ENCODE measurements around the gene SUMF2.
"Not testable (repeated sequence)": the region's sequence is repeated elsewhere in the genome, so short reads cannot be mapped to it uniquely, and the experiment has no call there.

SUMF2 gene

GRCh38 chr7:56106108-56107073 lies 42.3 kb downstream of the SUMF2 start, which contains the start of gene CHCHD2:
Gene CHCHD2 (minus strand): TSS chr7:56106476. CDS start chr7:56106413, 63 bp downstream.
- no peak within 1 kb of the TSS for H3K9ac ChIP-seq (ENCODE audit: low read depth, low read length)
- H3K36me3 ChIP-seq (ENCODE audit: insufficient read depth, low read length), result no peaks in the 10 kb centered on the region
- H3K9me3 ChIP-seq (ENCODE audit: control insufficient read depth, insufficient read depth, low read length), result no peaks in the 10 kb centered on the region
- no peaks in the 10 kb centered on the region for H3K4me1 ChIP-seq (ENCODE audit: insufficient read depth, low read length)

- H3K36me3 ChIP-seq (ENCODE audit: insufficient read depth, low read length), result no peaks in the 10 kb centered on the region
- no peaks in the 10 kb centered on the region for H3K9me3 ChIP-seq (ENCODE audit: control insufficient read depth, insufficient read depth, low read length)
Observed at GRCh38 chr7:56107954-56108258, 43.8 kb downstream of the SUMF2 start.

GRCh38 chr7:56110611-56111010 lies 46.5 kb downstream of the SUMF2 start:
- H3K9ac ChIP-seq (ENCODE audit: low read depth, low read length), result no peak overlapping the region
- H3K9me3 ChIP-seq (ENCODE audit: control insufficient read depth, insufficient read depth, low read length), result no peaks in the 10 kb centered on the region
- H3K36me3 ChIP-seq (ENCODE audit: insufficient read depth, low read length), result no peaks in the 10 kb centered on the region
- no peaks in the 10 kb centered on the region for H3K4me1 ChIP-seq (ENCODE audit: insufficient read depth, low read length)

More at GRCh38 chr7:56107954-56108258, 43.8 kb downstream of the SUMF2 start:
- no peaks in the 10 kb centered on the region for H3K4me1 ChIP-seq (ENCODE audit: insufficient read depth, low read length)
- no peak overlapping the region for H3K9ac ChIP-seq (ENCODE audit: low read depth, low read length)

- H3K4me1 ChIP-seq (ENCODE audit: insufficient read depth, low read length); H3K9ac ChIP-seq (ENCODE audit: low read depth, low read length): not testable (repeated sequence)
Observed at GRCh38 chr7:56112244-56112643, 48.2 kb downstream of the SUMF2 start.

GRCh38 chr7:56115852-56116538 lies 51.9 kb downstream of the SUMF2 start, which contains the start of gene NUPR2:
Gene NUPR2 (minus strand): TSS chr7:56116417. CDS start chr7:56116314, 103 bp downstream.
- Histone ChIP-seq H3K36me3 (ENCODE audit: insufficient read depth, low read length) (no peaks in the 10 kb centered on the region), H3K9me3 (ENCODE audit: control insufficient read depth, insufficient read depth, low read length) (no peaks in the 10 kb centered on the region), H3K4me1 (ENCODE audit: insufficient read depth, low read length) (no peaks in the 10 kb centered on the region), H3K9ac (ENCODE audit: low read depth, low read length) (no peak within 1 kb of the TSS)

More at GRCh38 chr7:56112244-56112643, 48.2 kb downstream of the SUMF2 start:
- H3K36me3 ChIP-seq (ENCODE audit: insufficient read depth, low read length); H3K9me3 ChIP-seq (ENCODE audit: control insufficient read depth, insufficient read depth, low read length): not testable (repeated sequence)

- Histone ChIP-seq H3K9me3 (ENCODE audit: control insufficient read depth, insufficient read depth, low read length) (no peaks in the 10 kb centered on the region), H3K9ac (ENCODE audit: low read depth, low read length) (no peak overlapping the region), H3K4me1 (ENCODE audit: insufficient read depth, low read length) (no peaks in the 10 kb centered on the region), H3K36me3 (ENCODE audit: insufficient read depth, low read length) (no peaks in the 10 kb centered on the region)
Observed at GRCh38 chr7:56121440-56121839, 57.4 kb downstream of the SUMF2 start.

- H3K9ac ChIP-seq (ENCODE audit: low read depth, low read length), result no peak overlapping the region
- no peaks in the 10 kb centered on the region for H3K36me3 ChIP-seq (ENCODE audit: insufficient read depth, low read length)
- no peaks in the 10 kb centered on the region for H3K9me3 ChIP-seq (ENCODE audit: control insufficient read depth, insufficient read depth, low read length)
- H3K4me1 ChIP-seq (ENCODE audit: insufficient read depth, low read length), result no peaks in the 10 kb centered on the region
Observed at GRCh38 chr7:56124981-56125380, 60.9 kb downstream of the SUMF2 start.

- Histone ChIP-seq H3K9ac (ENCODE audit: low read depth, low read length) (no peak overlapping the region), H3K4me1 (ENCODE audit: insufficient read depth, low read length) (no peaks in the 10 kb centered on the region), H3K36me3 (ENCODE audit: insufficient read depth, low read length) (no peaks in the 10 kb centered on the region), H3K9me3 (ENCODE audit: control insufficient read depth, insufficient read depth, low read length) (no peaks in the 10 kb centered on the region)
Observed at GRCh38 chr7:56125831-56126230, 61.7 kb downstream of the SUMF2 start.

- H3K9me3 ChIP-seq (ENCODE audit: control insufficient read depth, insufficient read depth, low read length), result no peaks in the 10 kb centered on the region
- H3K36me3 ChIP-seq (ENCODE audit: insufficient read depth, low read length), result no peaks in the 10 kb centered on the region
- H3K9ac ChIP-seq (ENCODE audit: low read depth, low read length), result no peak overlapping the region
- no peaks in the 10 kb centered on the region for H3K4me1 ChIP-seq (ENCODE audit: insufficient read depth, low read length)
Observed at GRCh38 chr7:56127241-56127975, 63.3 kb downstream of the SUMF2 start.

All from ES-I3 (cell line).